ENCODE measurements around the gene ST6GALNAC2.
"Not testable (repeated sequence)": the region's sequence is repeated elsewhere in the genome, so short reads cannot be mapped to it uniquely, and the experiment has no call there.

Gene ST6GALNAC2

DNA sequence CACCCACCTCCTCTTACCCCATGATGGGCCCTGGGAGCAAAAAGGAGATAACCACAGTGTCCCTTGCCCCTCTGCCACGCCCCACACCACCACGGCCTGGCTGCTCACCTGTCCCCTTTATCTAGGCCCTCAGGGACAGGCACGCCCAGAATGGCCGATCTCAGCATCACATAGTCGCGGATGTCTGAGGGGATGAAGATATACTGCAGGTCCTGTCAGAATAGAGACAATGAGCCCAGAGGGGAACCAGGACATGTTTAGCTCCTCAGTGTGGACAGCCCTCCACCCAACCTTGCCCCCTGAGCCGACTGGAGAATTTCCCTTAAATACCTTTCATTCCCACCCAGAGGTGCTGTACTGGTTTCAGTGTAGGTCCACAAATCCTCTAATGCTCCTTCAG, 15.2 kb downstream of the ST6GALNAC2 start:
- DNase-seq = no peak

DNA sequence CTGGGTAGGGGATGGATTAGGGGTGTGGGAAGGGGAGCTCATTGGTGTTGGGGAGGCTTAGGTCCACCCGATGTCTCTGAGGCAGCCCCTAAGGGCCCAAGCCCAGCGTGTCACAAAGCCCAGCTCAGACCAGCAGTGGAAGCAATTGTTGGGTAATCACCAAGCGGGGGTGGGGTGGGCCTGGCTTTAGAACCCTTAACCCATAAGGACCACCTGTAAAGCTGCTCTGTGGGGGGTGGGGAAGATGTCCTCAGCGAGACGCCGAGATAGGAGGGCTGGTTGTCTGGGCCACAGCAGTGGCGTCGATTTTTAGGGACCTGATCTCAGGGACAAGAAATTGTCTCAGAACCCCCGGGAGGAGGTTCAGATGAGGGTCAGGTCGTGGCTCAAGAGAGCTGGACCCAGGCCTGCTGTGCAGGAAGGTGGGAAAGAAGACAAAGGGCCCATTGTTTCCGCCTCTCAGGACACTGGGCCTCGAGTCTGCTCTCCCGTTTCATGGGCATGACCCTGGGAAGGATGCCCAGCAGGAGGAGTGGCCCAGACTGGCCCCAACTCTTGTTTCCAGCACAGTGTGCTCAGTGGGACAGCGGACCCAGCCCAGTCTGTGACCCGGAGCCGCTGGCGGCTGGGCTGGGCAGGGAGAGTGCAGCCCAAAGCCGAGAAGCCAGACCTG, 15.9 kb downstream of the ST6GALNAC2 start:
- DNase-seq = peak; percentile 52 to 65

DNA sequence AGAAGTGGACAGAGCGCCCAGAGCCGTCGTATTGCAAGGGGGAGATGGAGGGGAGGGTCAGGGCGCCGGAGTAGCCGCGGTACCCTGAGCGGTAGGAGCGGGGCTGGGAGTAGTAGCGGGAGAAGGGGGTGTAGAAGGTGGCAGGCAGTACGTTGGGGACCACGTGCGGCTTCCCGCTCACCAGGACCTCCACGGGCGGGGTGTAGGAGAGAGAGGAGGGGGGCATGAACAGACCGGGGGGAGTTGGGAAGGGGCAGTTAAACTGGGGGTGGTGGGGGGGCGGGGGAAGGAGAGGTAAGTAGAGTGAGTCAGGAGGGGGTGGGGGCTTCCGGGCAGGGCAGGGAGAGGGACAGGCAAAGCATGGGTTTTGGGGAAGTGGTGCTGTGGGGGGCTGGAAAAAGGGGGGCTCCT, 16.8 kb downstream of the ST6GALNAC2 start:
- no peak for DNase-seq

DNA sequence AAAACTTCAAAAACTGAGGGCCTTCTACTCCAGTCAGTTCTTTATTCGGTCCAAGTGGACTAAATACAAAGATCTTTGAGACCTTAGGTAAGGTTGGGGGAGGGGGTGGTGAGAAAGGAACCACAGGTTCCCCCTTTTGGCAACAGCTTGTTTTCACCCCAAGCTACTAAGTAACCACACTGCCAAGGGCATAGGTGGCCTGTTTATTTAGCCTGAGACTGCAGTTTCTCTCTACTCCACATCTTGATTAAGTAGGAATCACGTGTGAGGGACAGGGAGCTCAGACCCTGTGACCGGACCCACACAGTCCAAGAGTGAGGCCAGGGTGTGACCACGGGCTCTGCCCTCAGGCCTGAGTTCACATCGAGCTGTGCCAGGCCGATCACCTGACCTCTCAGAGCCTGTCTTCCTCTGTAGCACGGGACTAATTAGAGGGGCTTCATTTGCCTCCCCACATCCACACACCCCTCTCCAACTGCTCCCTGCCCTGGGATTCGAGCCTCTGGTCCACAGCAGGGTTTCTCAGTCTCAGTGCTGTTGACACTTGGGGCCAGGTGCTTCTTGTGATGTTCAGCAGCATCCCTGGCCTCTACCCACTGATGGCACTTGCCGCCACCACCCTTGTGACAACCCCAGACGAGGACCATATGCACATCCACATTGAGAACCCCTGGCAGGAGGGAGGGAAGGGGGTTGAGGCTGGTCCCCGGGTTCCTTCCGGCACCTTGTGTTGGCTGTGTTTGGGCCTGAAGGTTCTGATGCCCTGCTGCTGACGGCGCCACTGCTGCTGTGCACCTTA, 17.8 kb downstream of the ST6GALNAC2 start:
- no peak for DNase-seq

DNA sequence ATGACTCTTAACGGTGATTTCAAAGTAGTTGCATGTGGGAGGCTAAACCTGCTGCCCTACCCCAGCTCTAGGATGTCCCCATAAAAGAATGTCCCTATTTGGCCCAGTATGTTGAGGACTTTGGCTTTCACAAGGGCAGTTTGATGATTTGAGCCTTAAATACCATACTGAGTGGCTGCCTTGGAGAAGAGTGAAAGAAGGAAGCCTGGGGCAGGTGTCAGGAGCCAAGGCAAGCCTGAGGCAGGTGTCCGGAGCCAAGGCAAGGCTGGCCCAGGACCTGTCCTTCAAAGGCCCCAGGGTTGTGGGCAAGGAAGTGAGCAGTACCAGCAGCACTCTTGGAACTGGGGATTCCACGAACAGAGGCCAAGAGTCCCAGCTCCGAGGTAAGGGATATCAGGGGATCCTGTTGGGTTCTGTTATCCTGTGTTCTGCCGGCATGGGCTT, 18.6 kb downstream of the ST6GALNAC2 start:
- DNase-seq = no peak

DNA sequence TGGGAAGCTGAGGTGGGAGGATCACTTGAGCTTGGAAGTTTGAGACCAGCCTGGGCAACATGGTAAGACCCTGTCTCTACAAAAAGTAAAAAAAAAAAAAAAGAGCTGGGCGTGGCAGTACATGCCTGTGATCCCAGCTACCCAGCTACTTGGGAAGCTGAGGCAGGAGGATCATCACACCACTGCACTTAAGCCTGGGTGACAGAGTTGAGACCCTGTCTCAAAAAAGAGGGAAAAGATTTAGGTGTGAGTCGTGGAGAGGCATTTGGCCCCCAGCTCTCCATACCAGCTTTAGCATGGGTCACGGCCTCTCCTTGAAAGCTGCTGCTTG, 19.1 kb downstream of the ST6GALNAC2 start:
- no peak for DNase-seq

DNA sequence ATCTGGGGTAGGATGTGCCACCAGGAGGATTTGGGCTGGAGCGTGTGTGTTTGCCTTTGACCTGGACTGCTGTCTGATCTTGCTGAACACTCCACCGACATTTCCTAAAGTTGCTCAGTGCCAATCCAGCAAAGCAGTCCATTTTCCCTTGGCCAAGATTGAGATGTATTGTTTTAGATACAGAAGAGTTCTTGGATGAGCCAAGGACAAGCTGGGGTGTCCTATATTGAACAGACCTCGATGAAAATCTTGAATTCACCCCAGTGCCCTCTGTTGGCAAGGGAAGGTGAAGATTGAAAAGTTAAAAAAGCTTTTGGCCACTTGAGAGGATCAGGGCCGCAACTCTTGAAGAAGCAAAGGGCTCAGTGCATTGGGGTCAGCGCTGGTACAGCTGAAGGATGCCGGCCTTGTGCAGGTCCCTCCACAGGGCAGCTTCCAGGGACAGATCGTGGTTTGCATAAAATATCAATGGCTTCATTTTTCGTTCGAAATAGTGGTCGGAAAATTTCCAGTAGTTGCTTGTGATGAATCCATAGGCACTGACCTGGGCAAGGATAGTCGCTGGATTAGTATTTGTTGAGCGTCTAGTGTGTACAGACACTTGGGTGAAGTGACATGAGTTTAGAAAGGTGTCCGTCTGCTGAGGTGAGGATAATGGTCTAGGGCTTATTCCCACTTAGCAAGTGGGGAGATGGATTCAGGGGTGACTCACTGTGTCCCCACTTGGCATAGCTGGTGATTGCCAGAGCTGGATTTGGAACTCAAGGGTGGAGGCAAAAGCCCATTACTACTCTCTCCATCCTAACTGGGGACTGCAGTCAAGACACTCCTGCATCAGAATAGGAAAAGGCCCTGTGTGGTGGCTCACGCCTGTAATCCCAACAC, 19.7 kb downstream of the ST6GALNAC2 start:
- DNase-seq = no peak

DNA sequence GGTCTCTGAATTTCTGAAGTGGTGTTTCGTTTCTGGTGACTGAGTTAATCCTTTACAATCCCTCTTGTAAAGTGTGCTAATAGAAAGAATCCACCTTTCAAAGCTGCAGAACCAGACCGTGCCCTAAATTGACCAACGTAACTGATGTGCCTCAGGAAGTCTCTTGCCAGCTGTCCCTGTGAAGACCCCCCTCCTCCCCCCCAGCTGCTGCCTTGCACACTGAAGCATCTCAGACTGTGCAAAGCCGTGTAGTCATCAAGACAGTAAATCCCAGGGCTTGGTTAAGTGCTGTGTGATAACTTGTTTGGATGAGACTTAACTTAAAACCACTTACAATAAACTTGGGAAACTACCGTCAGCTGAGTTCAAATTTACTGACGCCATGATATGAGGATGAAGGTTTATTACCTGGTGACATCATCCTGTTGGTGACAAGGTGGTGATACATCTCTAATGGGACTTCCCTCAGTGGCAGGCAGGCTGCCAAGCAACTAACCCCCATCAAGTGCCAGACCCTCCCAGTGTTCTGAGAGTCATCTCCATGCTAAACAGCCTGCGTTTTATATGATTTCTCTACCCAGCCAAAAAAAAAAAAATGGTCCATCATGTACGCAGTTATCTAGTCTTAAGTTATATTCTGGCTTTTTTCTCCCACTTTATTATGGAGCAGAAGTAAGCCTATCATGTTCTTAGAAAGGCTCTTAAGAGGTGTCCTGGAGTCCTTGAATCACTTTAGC, 20.5 kb downstream of the ST6GALNAC2 start:
- DNase-seq = not testable (repeated sequence)

DNA sequence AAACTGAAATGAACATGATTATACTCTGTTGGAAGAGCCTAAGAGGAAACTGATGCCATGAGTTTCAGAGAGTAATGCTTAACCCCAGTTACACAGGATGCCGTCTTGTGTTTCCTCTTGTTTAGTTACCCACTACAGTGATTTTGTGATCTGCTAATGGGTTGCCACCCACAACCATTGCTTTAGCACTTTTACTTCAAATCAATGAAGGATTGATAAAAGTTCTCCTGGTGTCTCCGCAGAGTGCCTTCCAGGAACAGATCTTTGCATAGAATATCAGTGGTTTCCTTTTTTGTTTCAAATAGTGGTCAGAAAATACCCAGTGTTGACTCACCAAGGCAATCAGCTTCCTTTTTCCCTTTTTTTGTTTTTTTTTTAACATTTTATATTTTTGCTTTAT, 22.3 kb downstream of the ST6GALNAC2 start:
- DNase-seq = not testable (repeated sequence)

DNA sequence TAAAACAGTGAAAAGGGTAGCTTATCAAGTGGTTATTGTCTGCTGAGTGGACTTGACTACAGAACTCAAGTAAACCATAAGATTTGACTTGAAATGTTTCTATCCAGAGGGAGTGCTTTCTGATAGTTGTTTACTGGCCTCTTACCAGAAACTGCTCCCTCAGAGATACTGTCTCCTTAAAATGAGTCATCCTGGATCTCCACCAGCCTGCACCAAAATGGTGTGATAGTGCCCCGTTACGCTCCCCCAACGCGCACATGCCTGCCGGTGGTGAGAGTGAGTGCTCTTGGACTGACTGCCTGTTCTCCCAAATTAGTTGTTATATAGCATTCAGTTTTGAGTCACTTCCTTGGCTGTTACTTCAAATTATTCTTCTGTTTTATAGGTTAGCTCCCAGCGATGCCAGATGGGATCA, 22.9 kb downstream of the ST6GALNAC2 start:
- peak in 1 of 2 donors; percentile 36 for DNase-seq

DNA sequence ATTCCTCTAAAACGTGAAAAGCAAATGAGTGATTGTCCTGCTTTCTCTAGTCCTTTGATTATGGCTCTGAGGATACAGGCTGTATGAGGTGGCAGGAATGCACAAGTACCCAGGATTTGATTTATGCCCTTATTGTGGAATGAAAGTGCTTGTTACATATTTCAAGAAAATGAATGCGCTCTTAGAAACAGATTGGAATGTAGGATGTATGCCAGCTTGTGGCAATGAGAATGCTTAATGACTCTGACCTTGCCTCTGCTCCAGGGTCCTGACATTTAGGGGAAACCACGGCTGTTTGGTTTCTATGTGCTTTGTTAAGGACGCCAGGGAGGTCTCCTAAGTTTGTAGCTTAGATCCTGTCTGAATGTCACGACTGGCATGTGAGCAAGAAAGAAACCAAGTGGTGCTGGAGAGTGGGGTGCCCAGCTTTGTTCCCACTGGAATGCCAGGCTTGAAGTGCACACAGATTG, 23.8 kb downstream of the ST6GALNAC2 start:
- DNase-seq = no peak

DNA sequence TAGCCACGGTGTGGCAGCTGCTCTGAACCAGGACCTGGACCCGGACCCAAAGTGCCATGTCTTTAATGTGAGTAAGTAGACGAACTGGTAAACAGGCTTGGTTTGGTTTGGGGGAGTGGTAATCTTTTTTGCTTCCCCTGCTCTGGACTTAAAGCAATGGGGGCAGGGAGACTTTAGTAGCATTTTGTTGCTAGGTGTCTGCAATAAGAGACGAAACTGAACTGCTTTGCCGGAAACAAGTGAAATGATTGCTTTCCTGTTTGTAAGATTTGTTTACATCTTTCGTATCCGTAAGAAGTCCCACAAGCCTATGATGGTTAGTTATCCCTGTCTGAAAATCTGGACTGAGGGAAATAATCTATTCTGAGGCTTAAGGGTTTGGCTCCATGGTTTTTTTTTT, 24.3 kb downstream of the ST6GALNAC2 start:
- DNase-seq = no peak

DNA sequence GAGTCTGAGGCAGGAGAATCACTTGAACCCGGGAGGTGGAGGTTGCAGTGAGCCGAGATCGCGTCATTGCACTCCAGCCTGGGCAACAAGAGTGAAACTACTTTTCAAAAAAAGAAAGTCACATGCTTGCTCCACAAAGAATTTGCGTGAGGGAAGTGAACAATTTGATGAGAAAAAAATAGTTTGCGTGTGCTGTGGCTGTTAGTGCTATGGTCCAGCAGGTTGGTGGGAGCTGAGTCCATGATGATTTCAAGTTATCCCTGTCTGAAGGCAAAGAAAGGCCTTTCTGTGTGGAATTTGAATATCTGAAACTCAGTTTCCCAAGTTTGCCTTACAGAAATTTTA, 24.8 kb downstream of the ST6GALNAC2 start:
- DNase-seq = no peak

DNA sequence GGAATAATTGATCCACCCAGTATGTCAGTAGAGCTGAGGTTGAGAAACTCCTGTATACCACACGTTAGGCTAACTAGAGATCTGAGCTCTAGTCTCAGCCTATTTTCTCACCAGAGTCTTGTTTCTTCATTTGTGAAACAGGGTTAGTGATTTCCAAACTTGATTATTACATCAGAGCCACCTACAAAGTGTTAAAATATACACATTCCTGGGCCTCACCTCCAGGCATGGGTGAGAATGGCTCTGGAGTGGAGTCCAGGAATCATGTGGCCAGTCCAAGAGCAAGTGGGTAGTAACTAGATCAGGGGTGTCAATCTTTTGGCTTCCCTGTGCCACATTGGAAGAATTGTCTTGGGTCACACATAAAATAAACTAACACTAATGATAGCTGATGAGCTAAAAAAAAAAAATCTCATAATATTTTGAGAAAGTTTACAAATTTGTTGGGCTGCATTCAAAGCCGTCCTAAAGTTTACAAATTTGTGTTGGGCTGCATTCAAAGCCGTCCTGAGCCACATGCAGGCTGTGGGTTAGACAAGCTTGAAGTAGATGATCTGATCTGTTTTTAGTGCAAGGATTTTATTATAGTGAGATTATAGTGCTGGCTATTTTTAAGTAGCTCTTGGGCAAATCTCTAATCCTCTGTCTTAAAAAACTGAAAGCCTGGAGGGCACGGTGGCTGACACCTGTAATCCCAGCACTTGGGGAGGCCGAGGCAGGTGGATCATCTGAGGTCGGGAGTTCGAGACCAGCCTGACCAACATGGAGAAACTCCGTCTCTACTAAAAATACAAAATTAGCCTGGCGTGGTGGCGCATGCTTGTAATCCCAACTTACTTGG, 25.4 kb downstream of the ST6GALNAC2 start:
- DNase-seq = no peak

DNA sequence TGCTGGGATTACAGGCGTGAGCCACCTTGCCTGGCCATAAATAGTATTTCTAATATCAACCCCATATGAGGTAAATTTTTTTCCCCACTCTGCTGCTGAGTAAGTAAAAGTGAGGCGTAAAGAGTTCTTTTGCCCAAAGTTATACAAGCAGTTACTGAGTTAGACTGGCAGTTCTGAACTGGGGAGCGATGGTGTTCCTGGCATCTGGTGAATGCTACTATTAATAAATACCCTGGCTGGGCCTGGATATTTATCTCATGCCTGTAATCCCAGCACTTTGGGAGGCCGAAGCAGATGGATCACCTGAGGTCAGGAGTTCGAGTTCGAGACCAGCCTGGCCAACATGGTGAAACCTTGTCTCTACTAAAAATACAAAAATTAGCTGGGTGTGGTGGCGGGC, 26.2 kb downstream of the ST6GALNAC2 start:
- DNase-seq = not testable (repeated sequence)

DNA sequence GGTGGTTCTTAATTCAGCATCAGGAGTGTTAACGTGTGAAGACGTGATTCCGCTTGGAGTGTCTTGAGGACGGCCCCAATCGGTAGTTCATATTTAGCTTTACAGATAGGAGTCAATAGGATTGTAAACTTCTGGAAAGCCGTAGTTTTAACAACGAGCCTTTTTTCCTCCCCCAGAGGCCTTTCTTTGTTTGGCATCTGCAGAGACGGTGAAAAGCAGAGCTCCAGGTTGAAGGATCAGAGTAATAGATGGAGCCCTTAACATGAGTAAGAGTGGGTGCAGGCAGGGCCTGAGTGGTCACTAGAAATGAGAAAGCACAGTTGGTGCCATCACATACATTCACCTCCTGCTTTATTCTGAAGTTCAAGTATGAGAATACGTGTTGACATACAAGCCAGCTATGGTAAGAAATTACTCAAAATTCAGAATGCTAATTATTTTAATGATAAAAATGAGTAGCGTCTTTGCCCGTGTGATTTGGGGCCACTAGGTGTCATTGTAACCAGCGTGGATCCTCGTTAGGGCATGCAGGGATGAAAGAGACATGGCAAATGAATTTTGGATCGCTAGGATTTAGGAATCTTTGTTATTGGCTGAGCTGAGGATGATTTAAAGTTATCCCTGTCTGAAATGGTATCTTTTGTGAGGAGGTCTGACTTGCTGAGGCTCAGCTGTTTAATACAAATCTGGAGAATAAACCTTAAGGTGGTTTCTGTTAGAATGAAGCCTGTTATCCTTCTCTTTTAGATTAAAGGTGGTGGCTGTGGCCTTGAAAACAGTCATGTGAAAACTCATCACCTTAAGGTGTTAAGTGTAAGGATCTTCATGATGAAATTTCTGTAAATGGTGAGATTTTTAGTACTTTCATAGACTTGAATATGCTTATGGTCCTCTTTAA, 27.2 kb downstream of the ST6GALNAC2 start:
- peak in 1 of 2 donors; percentile 35 for DNase-seq

DNA sequence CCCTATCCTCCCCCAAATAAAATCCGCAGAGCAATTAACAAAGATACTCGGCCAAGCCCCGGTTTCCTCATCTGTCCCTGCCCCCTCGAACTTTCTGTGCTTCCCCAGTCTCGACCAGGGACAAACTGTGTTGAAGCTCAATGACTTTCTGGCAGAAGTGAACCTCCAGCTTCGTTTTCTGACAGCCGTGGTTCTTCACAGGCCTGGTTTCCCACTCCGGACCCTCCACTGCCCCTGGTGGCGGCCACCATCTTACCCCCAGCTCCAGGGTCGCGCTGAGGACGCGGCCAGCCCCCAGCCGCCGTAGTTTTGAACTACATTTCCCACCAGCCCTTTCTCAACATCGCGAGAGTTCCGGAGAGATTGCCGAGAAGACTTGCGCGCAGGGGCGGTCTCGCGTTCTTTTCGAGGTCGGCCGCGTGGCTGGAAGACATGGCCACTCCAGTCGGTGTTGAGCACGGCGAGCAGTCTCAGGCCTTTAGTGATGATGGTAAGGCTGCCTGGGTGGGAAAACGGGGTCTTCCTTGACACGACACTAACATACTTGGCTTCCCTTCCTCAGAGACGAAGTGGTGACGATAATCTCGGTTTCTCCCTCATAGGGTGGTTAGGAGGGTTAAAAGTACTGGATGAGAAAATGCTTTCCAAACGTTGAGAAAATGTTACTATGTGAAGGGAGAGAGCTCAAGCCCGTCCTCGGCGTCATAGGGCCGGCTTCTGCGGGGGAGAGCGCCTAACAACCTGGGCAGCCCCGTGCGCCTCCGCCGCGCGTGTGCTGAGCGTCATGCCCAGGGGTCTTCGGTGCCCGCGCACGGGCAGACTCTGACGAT, 28.1 kb downstream of the ST6GALNAC2 start:
- DNase-seq = peak; percentile 74 to 84

DNA sequence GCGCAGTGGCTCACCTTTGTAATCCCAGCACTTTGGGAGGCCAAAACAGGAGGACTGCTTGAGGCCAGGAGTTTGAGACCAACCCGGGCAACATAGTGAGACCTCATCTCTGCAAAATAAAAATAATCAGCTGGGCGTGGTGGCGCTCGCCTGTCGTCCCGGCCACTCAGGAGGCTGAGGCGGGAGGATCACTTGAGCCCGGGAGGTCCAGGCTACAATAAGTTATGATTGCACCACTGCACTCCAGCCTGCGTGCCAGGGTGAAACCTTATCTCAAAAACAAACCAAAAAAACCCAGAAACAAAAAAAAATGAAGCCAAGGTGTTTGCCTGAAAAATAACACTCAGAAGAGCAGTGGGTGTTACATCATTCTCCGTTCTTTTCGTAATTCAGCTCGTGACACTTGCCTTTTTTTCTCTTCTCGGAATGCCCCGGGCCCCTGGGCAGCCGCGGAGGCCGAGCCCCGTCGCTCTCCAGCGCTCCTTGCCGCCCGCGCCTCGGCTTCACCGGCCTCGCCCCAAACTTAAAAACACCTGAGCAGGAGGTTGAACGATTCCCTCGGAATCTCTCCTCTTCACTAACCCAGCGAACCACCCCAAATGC, 28.8 kb downstream of the ST6GALNAC2 start:
- no peak for DNase-seq

DNA sequence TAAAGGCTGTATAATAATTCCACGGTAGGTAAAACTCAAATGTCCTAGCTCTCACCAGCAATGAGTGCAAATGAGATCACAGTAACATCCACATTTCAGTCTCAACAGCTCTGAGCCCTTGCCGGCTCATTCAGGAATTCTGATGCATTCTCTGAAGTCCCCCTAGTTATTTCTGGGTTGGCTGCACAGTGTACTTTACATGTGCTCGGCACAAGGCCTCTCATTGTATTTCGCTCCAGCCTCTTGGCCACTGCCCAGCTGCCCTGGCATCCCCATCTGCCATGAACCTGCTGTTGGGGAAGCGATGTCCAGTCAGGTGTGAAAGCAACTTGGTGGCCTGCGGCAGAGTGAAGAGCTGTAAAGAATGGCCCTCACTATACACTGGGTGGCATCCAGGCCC, 31.5 kb downstream of the ST6GALNAC2 start:
- DNase-seq = peak; percentile 71 to 76

All from hippocampal formation (tissue), 2 donors.